T-helper 2 cell (primary cell): ENCODE measurements around the gene HOXB2.

Experiments
- DNase-seq, 5 experiments: peaks; one replicate each; pipeline versions ENCODE4 v3.0.0 to v3.0.0-alpha.2; 2012 to 2022

The HOXB2 gene

GRCh38 chr17:48565925-48566710 lies 21.2 kb upstream of the HOXB2 start:
- no peak for DNase-seq

- DNase-seq, result no peak
These were observed 20.2 kb upstream of the HOXB2 start for GRCh38 chr17:48565022-48565554.

DNA sequence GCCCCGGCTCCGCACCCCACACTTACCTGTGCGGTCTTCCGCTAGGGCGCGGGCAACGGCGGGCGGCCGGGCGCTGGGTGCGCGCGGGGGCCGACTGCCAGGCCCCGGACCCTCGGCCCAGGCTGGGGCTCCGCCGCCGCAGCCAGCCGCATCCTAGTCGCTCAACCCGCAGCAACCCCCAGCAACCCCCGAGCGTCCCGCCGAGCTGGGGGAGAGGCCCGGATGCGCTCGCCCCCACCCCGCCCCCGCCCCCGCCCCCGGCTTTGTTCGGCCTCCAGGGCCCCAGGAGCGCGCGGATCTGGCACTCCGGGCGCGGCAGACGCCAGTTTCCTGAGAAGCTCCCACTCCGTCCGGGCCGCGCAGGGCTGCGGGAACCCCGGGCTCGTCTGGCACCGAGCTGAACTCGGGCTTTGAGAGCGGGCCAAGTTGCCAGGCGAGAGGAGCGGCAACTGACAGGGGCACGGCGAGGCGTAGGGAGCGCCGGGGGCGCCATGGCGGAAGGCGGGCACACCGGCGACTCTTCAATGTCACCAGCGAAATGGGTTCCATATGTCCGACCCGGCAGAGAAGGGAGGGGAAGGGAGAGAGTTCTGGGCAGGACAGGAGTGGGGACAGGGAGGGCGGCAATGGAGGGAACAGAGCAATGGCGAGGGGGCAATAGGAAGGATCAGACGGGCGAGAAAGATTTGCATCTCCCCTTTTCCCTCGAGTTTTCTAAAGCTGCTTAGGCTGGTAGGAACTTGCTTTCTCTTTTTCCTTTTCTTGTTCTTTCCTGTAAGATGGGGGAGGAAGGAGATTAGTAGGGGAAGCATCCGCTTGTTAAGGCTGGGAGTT lies 19.5 kb upstream of the HOXB2 start:
- no peak for DNase-seq

GRCh38 chr17:48563867-48564187 lies 18.9 kb upstream of the HOXB2 start:
- DNase-seq, result no peak

DNA sequence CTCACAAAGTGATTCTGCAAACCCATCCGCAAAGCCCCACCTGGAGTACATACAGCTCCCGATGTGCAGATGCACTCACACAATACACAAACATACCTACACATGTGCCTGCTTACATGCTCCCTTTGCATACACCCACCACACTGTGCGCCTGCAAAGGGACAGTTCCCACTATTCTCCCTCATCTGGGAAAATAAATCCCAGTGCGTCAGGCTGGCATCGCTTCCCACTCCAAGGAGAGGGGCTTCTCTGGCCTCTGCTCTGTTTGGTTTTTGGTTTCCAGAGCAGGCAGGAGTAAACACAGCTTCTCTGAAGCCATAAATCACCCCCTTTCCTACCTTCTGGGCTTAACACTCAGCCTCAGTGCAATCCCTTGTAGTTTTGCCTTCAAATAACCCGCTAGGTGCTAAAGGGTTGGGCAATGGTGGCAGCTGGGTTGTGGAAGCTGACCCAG lies 18.5 kb upstream of the HOXB2 start:
- DNase-seq, result no peak

- no peak for DNase-seq
These were observed 18.0 kb upstream of the HOXB2 start for GRCh38 chr17:48562934-48563333.

DNA sequence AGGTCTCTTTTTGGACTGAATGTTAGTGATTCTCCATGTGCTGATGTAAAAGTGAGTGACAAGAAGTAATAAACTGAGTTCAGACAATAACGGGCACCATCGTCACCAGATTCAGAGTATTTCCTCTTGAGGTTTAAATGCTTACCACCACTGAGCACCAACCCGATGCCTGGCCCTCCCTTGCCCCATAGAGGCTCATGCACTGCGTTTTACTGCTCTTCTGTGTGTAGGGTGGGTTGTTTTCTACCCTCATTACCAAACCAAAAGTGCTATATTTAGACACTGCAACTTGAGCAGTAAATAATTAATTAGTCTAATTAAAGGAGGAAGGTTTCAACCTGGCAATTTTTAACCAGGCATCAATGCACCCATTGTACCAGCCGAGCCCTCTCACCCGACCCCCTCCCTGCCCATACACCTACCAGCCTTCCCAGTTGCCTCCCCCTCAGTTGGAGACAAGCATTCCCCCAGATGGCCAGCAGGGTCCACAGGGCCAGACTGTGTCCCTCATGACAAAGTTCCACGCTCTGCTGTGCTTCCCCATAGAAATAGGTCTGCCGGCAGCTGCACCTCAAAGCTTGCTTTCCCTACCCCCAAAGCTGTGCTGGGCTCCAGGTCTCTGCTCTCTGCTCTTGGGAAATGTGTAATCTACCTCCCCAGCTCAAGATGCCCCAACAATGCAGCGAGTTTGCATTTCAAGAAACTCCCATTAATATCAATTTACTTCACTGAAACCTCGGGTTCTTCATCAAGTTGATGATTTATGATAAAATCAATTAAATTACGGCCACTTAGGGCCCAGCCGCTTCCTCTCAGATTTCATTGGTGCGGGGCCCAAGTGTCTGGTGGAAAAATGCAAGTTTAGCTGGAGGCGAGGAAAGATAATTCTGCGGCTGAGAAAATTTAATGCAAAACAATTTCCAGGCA lies 17.2 kb upstream of the HOXB2 start:
- DNase-seq, result peak in 1 of 5 experiments; percentile 37

GRCh38 chr17:48559840-48560817 lies 15.2 kb upstream of the HOXB2 start:
- DNase-seq, result no peak

DNA sequence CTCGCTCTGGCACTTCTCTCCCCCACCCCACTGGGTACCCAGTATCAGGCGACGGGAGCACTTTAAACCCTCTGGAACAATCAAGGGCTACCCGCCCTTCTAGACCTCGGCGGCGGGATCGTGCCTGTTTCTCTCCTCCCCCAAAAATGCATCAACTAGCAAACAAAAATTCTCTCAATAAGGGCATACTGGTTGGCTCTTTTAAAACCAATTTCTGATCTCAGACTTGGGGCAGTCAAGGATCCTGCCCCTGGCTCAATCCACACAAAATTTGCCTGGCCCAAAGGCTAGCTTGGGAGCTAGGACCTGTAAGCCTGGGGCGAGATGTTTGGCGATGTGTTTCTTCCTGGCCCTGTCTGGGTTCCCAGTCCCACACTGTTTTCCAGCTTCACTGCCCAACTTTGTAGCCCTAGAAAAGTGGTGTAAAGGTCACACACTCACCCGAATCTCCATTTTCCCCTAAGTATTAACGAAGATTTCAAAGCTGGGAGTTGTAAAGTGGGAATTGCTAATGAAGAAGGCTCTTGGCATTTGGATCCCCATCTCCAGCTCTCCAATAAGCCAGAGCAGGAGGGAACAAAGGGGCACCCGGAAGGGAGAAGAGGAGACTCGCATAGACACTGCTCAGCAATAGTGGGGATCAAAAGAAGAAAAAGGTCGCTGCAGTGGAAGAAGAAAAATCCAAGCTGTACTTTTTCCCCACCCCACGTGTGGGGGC lies 14.4 kb upstream of the HOXB2 start:
- DNase-seq, result no peak

DNA sequence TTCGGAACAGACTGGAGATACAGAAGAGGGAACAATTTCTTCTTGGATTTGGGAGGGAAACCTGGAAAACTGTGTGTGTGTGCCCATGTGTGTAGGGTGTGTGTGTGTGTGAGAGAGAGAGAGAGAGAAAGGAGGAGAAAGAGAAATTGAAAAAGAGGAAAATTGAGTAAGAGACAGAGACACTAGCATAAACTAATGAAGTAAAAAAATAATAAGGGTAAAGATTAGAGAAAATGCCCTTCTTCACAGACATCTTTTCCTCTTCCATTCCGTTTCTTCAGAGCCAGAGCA lies 13.9 kb upstream of the HOXB2 start:
- DNase-seq, result no peak

- no peak for DNase-seq
These were observed 13.3 kb upstream of the HOXB2 start for GRCh38 chr17:48558057-48558830.

- no peak for DNase-seq
These were observed 11.9 kb upstream of the HOXB2 start for GRCh38 chr17:48556576-48557401.

DNA sequence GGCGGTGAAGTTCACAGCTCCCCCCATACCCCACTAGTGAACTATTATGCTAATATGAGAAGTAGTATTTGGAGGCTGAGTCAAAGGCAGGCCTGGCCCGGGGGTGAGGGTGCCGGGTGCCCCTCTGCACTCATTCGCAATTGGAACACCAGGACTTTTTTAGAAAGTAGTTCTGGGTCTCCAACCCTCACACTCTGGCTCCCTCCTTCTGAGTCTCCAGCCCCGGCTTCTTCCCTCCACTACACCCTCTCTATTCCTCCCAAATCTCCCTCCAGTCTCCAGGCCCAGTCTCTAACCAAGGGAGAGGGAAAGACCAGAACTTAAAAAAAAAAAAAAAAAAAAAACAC lies 11.3 kb upstream of the HOXB2 start:
- DNase-seq, result no peak

DNA sequence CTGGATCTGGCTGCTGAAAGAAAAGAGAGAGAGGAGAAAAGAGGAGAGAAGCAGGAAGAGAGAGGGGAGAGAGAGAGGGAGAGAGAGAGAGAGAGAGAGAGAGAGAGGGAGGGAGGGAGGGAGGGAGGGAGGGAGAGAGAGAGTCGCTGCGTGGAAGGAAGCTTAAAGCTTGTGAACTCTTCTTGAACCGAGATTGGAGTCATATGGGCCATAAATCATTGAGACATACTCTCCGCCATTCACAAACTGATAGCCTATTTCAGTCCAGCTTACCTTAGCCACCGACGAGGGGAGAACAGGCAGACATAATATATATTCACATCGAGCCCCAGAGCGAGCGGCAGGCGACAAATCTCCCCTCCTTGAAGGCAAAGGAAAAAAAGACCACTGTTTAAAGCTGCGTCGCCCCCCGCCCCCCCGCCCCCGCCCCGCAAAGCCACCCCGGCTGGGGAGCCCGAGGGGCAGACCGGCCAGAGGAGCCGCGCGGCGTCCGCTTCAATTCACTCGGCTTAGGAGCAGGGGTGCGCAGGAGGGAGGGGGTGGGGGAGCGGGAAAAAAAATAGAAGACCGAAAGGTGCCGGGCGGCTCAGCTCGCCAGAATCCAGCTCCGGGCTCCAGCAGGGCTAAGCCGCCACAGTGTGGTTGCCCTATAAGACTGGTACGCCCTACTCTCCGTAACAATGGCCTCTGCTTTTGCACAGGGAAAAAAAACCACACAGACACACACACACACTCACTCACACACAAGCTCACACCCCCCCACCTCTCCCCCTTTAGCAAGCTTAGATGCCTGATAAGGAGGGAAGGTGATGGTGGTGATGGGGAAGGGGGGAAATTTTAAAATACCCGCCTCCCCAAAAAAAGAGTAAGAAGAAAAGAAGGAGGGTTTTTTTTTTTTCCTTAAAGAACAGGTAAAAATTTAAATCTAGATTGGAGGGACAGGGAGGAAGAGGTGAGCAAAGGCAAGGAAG lies 10.6 kb upstream of the HOXB2 start:
- peak in 1 of 5 experiments; percentile 44 for DNase-seq

DNA sequence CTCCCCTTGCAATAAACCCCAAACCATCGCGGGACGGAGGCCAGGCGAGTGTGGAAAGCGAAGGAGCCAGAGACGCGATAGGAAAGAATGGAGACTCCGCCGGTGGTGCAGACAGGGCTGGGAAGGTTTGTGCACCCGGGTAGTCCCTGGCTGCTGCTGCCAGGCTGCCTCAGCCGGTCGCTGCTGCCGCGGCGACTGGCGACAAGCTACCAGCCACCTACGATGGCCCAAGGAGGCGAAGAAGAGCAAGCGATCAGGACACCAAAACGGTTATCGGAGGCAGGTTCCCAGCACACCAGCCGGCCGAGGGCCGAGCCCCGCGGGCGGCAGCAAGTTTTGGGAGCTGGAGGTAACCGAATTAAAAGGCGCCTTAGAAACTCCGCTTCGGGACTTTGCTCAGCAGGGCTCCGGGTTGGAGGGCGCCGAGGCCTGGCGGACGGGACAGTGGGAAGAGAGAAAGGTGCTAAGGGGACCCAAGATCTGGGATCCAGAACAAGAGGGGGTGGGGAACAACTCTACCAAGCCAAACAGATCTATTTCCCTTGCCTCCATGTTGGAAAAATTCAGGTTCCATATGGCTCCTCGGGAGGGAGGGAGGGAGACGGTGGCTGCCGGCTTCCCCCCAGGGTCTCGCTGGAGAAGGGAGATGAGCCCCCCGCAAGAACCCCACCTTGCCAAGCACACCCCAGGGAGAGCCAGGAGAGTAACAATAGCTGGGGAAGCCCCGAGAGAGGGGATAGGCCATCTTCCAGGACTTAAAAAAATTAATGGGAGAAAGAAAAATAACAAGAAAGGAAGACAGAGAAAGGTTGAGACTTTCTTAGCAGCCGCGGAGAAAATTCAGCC lies 9.7 kb upstream of the HOXB2 start:
- no peak for DNase-seq

DNA sequence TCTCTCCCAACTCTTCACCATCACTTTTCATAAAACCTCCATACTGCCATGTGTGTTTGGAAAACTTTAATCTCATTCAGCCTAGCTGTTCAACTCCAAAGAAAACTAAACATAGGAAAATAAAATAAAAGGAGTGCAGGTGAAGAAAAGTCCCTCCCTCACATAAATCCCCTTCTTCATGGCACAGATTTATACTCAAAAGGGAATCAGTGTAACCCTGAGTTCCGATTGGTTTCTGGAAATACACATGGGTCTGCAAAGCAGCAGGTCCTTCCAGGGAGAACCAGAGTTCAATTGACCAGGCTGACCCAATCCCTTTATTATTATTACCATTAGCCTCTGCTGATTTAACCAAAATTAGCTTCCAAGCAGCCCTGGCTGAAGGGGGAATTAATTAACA lies 8.9 kb upstream of the HOXB2 start:
- no peak for DNase-seq

GRCh38 chr17:48553190-48553547 lies 8.3 kb upstream of the HOXB2 start:
- no peak for DNase-seq
